Endothelial cell of umbilical vein (primary cell): ENCODE measurements around the gene FHDC1. TPM values are rescaled to one million over a fixed set of nuclear protein-coding genes. Genes with fewer than 3 reads are reported as not detected.

Experiments used
- BruUV-seq: library from RNA; stranded (reverse); fragments of 400-500 nt; replicated peaks from 2 replicates; lab custom pipeline; 2021; lab: Mats Ljungman, UMichigan
- CTCF ChIA-PET: fragments of 300-600, 350-600 bp; sonication (Branson Sonifier 250); formaldehyde crosslinking; loops from one replicate; lab custom pipeline; 2021; ENCODE audit warnings: antibody characterized with exemption, inconsistent platforms; lab: Charles Lee
- POLR2A ChIA-PET: fragments of 300-600, 350-600 bp; sonication (Branson Sonifier 250); formaldehyde crosslinking; loops from one replicate; lab custom pipeline; 2021; ENCODE audit warnings: antibody characterized with exemption, inconsistent platforms; lab: Charles Lee
- DNase-seq: peaks from one replicate; pipeline ENCODE4 v3.0.0-alpha.2; 2011; ENCODE audit warnings: low read depth, low spot score
- FAIRE-seq: peaks from 2 replicates; lab custom pipeline; 2011; peaks lifted over from hg19 to GRCh38; lab: Jason Lieb, UNC
- H2AFZ ChIP-seq: 2 replicates; pipeline ENCODE4 v1.6.0; 2012; ENCODE audit warnings: low read depth, low read length, control low read depth, inconsistent platforms
- H3K27ac ChIP-seq: 2 replicates; pipeline ENCODE4 v1.5.1; 2011; ENCODE audit warnings: low read depth, mild to moderate bottlenecking, control low read depth, low read length, moderate library complexity; ENCODE audit not compliant: insufficient read depth
- H3K27me3 ChIP-seq, 2 experiments: 2 replicates each; pipeline versions ENCODE4 v1.6.0 to v1.6.1; 2011; ENCODE audit warnings: low read length in 2 of 2, mixed read lengths in 1 of 2; ENCODE audit not compliant: control insufficient read depth in 2 of 2, insufficient read depth in 2 of 2
- H3K36me3 ChIP-seq, 2 experiments: 2 replicates in 1 of 2; 3 replicates in 1 of 2; pipeline ENCODE4 v1.5.1; 2011; ENCODE audit warnings: low read length in 2 of 2, mild to moderate bottlenecking in 1 of 2, moderate library complexity in 1 of 2; ENCODE audit not compliant: control insufficient read depth in 2 of 2, insufficient read depth in 2 of 2; ENCODE audit errors: extremely low read depth in 1 of 2
- H3K4me1 ChIP-seq: 3 replicates; pipeline ENCODE4 v1.5.1; 2011; ENCODE audit warnings: mild to moderate bottlenecking, low read length; ENCODE audit not compliant: control insufficient read depth, insufficient read depth; ENCODE audit errors: extremely low read depth
- H3K4me2 ChIP-seq: 2 replicates; pipeline ENCODE4 v1.6.1; 2011; ENCODE audit warnings: low read length, control low read depth, mixed read lengths; ENCODE audit not compliant: insufficient read depth
- H3K4me3 ChIP-seq, 3 experiments: fragments of 200-600 bp in 1 of 3; sonication (generic), shearing (Covaris generic) in 1 of 3; replicated peaks in 1 of 3; 2 replicates each; pipeline ENCODE4 v1.5.1; 2011 to 2016; ENCODE audit warnings: control low read depth in 3 of 3, low read length in 3 of 3, mild to moderate bottlenecking in 2 of 3, inconsistent platforms in 1 of 3, low read depth in 1 of 3, moderate library complexity in 1 of 3; ENCODE audit not compliant: insufficient read depth in 1 of 3
- H3K79me2 ChIP-seq: 2 replicates; pipeline ENCODE4 v1.6.0; 2012; ENCODE audit warnings: low read length, inconsistent platforms; ENCODE audit not compliant: control insufficient read depth, insufficient read depth
- H3K9ac ChIP-seq: replicated peaks from 2 replicates; pipeline ENCODE3; 2011; ENCODE audit warnings: low read length, control low read depth; ENCODE audit not compliant: insufficient read depth; ENCODE audit errors: extremely low read depth
- H3K9me1 ChIP-seq: replicated peaks from 3 replicates; pipeline ENCODE4 v1.6.0; 2011; ENCODE audit warnings: mild to moderate bottlenecking, low read length; ENCODE audit not compliant: control insufficient read depth, insufficient read depth; ENCODE audit errors: extremely low read depth
- H3K9me3 ChIP-seq: replicated peaks from 2 replicates; pipeline ENCODE4 v1.5.1; 2012; ENCODE audit warnings: low read length, inconsistent platforms; ENCODE audit not compliant: control insufficient read depth, insufficient read depth
- H4K20me1 ChIP-seq: replicated peaks from 2 replicates; pipeline ENCODE3; 2011; ENCODE audit warnings: mild to moderate bottlenecking, low read length; ENCODE audit not compliant: control insufficient read depth, insufficient read depth; ENCODE audit errors: extremely low read depth
- EZH2 ChIP-seq: IDR thresholded peaks from 2 replicates; pipeline ENCODE4 v1.6.1; 2012; ENCODE audit warnings: borderline replicate concordance, low read depth, mild to moderate bottlenecking, moderate library complexity, low read length, inconsistent platforms; ENCODE audit not compliant: severe bottlenecking
- FOS ChIP-seq: IDR thresholded peaks from 2 replicates; pipeline ENCODE4 v1.6.1; 2011; ENCODE audit warnings: mild to moderate bottlenecking, low read length, moderate library complexity, borderline replicate concordance; ENCODE audit not compliant: insufficient read depth
- GATA2 ChIP-seq: IDR thresholded peaks from 2 replicates; pipeline ENCODE4 v1.7.0; 2011; ENCODE audit warnings: low read depth, mild to moderate bottlenecking, moderate library complexity, mixed read lengths, low read length; ENCODE audit not compliant: insufficient read length, insufficient read depth
- JUN ChIP-seq: IDR thresholded peaks from 2 replicates; pipeline ENCODE4 v1.6.1; 2011; ENCODE audit warnings: borderline replicate concordance, low read depth; ENCODE audit not compliant: insufficient read length, insufficient read depth
- MYC ChIP-seq: IDR thresholded peaks from one replicate; pipeline ENCODE4 v1.6.1; 2011; ENCODE audit warnings: mild to moderate bottlenecking, low read depth, low read length
- POLR2A ChIP-seq: IDR thresholded peaks from 2 replicates; pipeline ENCODE4 v1.6.1; 2012; ENCODE audit warnings: low read depth, mild to moderate bottlenecking, control low read depth, low read length
- POLR2AphosphoS5 ChIP-seq: IDR thresholded peaks from 2 replicates; pipeline ENCODE4 v1.6.1; 2012; ENCODE audit warnings: low read depth, mild to moderate bottlenecking, control low read depth, low read length, moderate library complexity; ENCODE audit not compliant: insufficient read depth
- dilution Hi-C: fragments of 300-500 bp; cut with MboI; formaldehyde crosslinking; loops from one replicate; pipeline ENCODE4 v1.15.0; 2019; ENCODE audit warnings: low sequenced_read_pairs; ENCODE audit not compliant: extremely low pct_ligation_motif_present
- intact Hi-C: fragments of 100-400 bp; cut with micrococcal nuclease; formaldehyde crosslinking; loops from one replicate; pipeline ENCODE4 v1.10.0; 2022
- polyA plus RNA-seq, 4 experiments: library from polyadenylated mRNA; depleted of rRNA in 3 of 4; stranded (reverse) in 3 of 4; unstranded in 1 of 4; fragments of >200 nt; gene quantifications; 2 replicates each; pipeline versions ENCODE4 v1.2.1 to v1.2.3, GENCODE V29; 2011 to 2012; ENCODE audit warnings: missing spikeins in 1 of 4
- total RNA-seq: library from RNA; stranded (reverse); gene quantifications from 2 replicates; pipeline ENCODE4 v1.2.3, GENCODE V29; 2021
- TF ChIP-seq, protein P1 (sequence below), 2 donors: IDR thresholded peaks; 1 replicate in 1 of 2; 2 replicates in 1 of 2; pipeline ENCODE4 v1.5.1; 2011; ENCODE audit warnings: low read length in 2 of 2, mild to moderate bottlenecking in 2 of 2, moderate library complexity in 2 of 2, control low read depth in 1 of 2, inconsistent platforms in 1 of 2, low read depth in 1 of 2; ENCODE audit not compliant: insufficient read depth in 1 of 2; ENCODE audit errors: extremely low read depth in 1 of 2
- TF ChIP-seq, protein P2 (sequence below): IDR thresholded peaks from 2 replicates; pipeline ENCODE4 v1.6.1; 2011; ENCODE audit not compliant: insufficient read depth, insufficient read length

FHDC1 gene
- total and polyA plus RNA-seq, 2 donors (not counting 3 experiments of a cell fraction or from before 2014, with no cell fraction given) = 0.03 to 0.18 TPM

DNA sequence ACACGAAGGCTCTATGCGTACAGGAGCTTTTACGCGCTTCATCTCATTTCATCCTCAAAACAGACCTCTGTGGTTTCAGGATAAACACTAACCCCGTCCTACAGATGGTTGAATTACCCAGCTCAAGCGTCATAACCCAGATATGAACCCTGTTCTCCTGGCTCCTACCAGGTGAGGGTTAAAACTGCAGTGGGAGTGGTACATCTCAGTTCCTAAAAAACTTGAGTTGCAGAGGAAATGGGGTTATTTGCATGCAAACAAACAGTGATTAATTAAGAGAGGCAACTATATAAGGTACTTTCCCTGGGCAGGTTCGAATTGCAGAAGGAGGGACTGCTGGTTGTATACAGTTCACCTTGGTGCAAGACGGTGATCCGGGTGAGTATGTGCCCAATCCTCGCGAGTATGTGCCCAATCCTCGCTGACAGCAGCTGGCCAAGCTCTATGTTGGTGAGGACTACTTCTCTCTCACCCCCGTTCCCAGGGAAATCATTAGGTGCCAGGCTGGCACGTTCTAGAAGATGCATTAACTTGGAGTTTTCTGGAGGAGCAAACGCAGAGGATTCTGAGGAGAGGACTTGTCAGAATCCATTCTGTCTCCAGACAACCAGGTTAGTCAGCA lies 72.6 kb downstream of the FHDC1 start:
- TF ChIP-seq EZH2 (no peak), FOS (no peak), MYC (no peak), POLR2A (no peak), POLR2AphosphoS5 (no peak), GATA2 (no peak), JUN (no peak)
- TF ChIP-seq, protein P1, sequence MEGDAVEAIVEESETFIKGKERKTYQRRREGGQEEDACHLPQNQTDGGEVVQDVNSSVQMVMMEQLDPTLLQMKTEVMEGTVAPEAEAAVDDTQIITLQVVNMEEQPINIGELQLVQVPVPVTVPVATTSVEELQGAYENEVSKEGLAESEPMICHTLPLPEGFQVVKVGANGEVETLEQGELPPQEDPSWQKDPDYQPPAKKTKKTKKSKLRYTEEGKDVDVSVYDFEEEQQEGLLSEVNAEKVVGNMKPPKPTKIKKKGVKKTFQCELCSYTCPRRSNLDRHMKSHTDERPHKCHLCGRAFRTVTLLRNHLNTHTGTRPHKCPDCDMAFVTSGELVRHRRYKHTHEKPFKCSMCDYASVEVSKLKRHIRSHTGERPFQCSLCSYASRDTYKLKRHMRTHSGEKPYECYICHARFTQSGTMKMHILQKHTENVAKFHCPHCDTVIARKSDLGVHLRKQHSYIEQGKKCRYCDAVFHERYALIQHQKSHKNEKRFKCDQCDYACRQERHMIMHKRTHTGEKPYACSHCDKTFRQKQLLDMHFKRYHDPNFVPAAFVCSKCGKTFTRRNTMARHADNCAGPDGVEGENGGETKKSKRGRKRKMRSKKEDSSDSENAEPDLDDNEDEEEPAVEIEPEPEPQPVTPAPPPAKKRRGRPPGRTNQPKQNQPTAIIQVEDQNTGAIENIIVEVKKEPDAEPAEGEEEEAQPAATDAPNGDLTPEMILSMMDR (IDR thresholded peaks at IDR 0.05; ENCODE audit: extremely low read depth in 1 of 2, insufficient read depth in 1 of 2, low read depth in 1 of 2, low read length in 2 of 2) = no peak
- TF ChIP-seq, protein P2, sequence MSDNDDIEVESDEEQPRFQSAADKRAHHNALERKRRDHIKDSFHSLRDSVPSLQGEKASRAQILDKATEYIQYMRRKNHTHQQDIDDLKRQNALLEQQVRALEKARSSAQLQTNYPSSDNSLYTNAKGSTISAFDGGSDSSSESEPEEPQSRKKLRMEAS = no peak
- Histone ChIP-seq H3K4me2 (no peak overlapping the region), H3K27ac (no peak overlapping the region), H3K36me3 (no peaks in the 10 kb centered on the region), H3K9me3 (no peaks in the 10 kb centered on the region), H3K9ac (no peak overlapping the region), H3K4me3 (no peak overlapping the region), H3K79me2 (no peaks in the 10 kb centered on the region), H3K4me1 (no peaks in the 10 kb centered on the region), H3K27me3 (peaks cover 2 to 12% of the 10 kb centered on the region in 2 experiments), H3K9me1 (no peaks in the 10 kb centered on the region), H2AFZ (no peak overlapping the region), H4K20me1 (no peaks in the 10 kb centered on the region)
- FAIRE-seq (no peak), DNase-seq (no peak)
- dilution Hi-C loops (no loop called here), intact Hi-C loops (no loop called here)
- ChIA-PET POLR2A (no interaction called here), CTCF (interaction anchor here (0.6 kb wide), 1 partner anchor 10 kb away, joined by 4 read pairs; no protein-coding TSS in a partner anchor)
- no TSS peak for BruUV-seq
